ENCODE measurements around the gene PACRG. TPM values are rescaled to one million over a fixed set of nuclear protein-coding genes. Genes with fewer than 3 reads are reported as not detected.
"Not testable (repeated sequence)": the region's sequence is repeated elsewhere in the genome, so short reads cannot be mapped to it uniquely, and the experiment has no call there.

The PACRG gene
- not detected in 2 replicates for total RNA-seq

DNA sequence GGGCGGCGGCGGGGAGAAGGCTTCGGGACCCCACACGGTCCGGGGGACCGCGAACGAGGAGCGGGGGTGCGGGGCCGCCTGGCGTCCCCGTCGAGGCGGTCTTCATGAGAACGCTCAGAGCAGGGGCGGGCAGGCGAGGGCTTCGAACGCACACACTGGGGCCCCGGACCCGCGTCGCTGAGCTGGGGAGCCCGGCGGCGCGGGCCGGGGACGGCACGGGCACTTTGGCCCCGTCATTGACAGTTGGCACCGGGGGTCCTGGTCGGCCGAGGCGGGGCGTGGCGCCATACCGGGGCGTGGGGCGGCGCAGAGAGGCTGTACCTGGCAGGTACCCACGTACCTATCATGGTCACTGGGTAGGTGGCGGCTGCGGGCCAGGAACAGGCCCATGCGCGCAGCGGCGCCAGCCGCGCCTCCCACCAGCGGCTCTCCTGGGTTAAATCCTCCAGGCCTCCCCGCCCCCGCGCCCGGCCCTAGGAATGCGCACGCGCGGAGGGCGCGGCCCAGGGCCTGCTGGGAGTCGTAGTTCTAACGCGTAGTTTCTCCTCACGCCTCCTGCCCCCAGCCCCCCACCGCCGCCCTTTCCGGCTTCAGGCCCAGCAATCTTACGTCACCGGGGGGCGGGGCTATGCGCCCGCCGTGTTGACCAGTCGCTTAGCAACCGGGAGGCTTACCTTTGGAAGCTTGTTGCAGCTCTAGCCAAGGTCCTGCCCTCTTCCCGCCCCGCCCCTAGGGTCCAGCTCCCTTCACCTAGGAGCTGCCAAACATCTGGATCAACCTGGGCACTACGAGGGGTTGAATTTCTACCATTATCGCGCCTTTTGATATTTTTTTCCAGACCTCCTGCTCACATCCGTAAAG, at the start of gene PACRG, which contains the start of gene PRKN:
PACRG (plus strand) TSS at position 653 of the 861 bp plus-strand sequence.
PRKN (minus strand) TSS at position 445 of the 861 bp plus-strand sequence.
- DNase-seq (ENCODE audit: low spot score): peak; percentile 95

DNA sequence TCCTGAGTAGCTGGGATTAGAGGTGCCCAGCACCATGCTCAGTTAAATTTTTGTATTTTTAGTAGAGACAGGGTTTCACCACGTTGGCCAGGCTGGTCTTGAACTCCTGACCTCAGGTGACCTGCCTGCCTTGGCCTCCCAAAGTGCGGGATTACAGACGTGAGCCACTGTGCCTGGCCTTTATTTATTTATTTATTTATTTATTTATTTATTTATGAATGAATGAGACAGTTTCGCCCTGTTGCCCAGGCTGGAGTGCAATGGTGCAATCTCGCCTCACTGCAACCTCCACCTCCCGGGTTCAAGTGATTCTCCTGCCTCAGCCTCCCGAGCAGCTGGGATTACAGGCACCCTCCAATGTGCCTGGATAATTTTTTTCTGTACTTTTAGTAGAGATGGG, 48.9 kb upstream of the PACRG start:
- H3K36me3 Mint-ChIP-seq (ENCODE audit: low read depth); H3K4me3 Mint-ChIP-seq (ENCODE audit: low read depth); H3K27ac Mint-ChIP-seq; H3K27me3 Mint-ChIP-seq (ENCODE audit: low read depth); DNase-seq (ENCODE audit: low spot score); H3K4me1 Mint-ChIP-seq (ENCODE audit: low read depth); H3K9me3 Mint-ChIP-seq; intact Hi-C loops (cut with micrococcal nuclease): not testable (repeated sequence)

More for the DNA sequence above, at the start of gene PACRG, which contains the start of gene PRKN:
- intact Hi-C loops (cut with micrococcal nuclease): loop anchor here (5.0 to 10.0 kb wide), 2 partner anchors 685 to 1643 kb away; partner anchors contain the start of gene QKI
- H3K4me1 Mint-ChIP-seq (ENCODE audit: low read depth): peaks cover 11% of the 10 kb centered on the region
- H3K36me3 Mint-ChIP-seq (ENCODE audit: low read depth): no peaks in the 10 kb centered on the region
- no peaks in the 10 kb centered on the region for H3K9me3 Mint-ChIP-seq
- H3K27me3 Mint-ChIP-seq (ENCODE audit: low read depth): no peaks in the 10 kb centered on the region
- peak within 1 kb of the TSS; percentile 88 for H3K4me3 Mint-ChIP-seq (ENCODE audit: low read depth)
- H3K27ac Mint-ChIP-seq: peak within 1 kb of the TSS; percentile 84

DNA sequence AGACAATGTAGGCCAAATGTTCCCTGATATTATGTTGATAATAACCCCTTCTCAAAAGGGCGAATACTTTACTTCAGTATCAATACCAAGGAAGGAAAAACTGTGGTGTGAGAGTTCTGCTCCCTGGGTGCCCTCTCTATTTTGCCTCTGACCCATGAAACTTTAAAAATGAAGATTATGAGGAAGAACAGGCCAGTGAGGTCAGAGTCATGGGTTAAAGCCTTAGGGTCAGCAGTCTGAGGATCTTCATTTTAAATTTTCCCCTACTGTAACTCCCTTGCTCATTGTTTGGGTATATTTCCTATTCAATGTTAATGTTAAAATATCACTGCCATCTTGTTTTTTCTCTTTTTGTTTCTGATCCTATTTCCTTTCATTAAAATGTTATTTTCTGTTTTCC, 48.1 kb upstream of the PACRG start:
- Mint-ChIP-seq H3K9me3 (no peaks in the 10 kb centered on the region), H3K4me3 (ENCODE audit: low read depth) (no peak overlapping the region), H3K27me3 (ENCODE audit: low read depth) (no peaks in the 10 kb centered on the region), H3K36me3 (ENCODE audit: low read depth) (no peaks in the 10 kb centered on the region), H3K4me1 (ENCODE audit: low read depth) (no peaks in the 10 kb centered on the region), H3K27ac (no peak overlapping the region)
- intact Hi-C loops (cut with micrococcal nuclease): no loop called here
- no peak for DNase-seq (ENCODE audit: low spot score)

DNA sequence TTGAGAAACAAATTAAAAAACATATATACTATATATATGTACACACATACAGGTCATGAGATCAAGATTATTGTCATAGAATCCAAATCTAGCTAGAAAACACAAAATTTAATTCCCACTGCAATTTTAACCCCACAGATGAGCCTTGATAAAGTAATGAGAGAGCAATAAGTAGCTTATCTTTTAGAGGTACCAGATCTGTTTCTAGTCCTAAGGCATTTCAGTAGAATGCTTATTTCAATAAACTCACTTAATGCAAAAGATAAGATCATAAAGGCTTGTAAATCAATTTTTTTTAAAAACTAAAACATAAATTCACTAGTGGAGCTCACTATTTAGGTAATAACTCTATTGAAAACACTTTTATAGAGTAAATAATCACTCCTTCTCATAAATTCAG, 47.4 kb upstream of the PACRG start:
- Mint-ChIP-seq H3K4me3 (ENCODE audit: low read depth) (no peak overlapping the region), H3K27ac (no peak overlapping the region), H3K27me3 (ENCODE audit: low read depth) (no peaks in the 10 kb centered on the region), H3K36me3 (ENCODE audit: low read depth) (no peaks in the 10 kb centered on the region), H3K4me1 (ENCODE audit: low read depth) (no peaks in the 10 kb centered on the region), H3K9me3 (no peaks in the 10 kb centered on the region)
- intact Hi-C loops (cut with micrococcal nuclease): no loop called here
- DNase-seq (ENCODE audit: low spot score): no peak

DNA sequence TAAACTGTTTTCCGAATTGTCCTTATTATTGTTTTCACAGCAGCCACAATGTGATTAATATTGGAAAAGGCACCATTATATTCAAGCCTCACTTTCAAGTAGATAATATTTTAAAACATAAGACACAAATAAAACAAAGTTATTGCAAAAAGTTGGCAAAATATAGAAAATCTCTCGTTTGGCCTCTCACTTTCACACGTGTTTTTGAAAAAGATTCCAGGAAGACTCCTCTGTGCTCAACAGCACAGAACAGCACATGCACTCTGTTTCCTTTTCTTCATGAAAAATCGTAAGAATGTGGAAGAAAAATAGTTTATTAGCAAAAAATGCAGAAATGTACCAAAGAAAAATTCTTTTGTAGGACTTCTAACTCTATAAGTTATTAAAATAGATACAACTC, 46.9 kb upstream of the PACRG start:
- Mint-ChIP-seq H3K4me3 (ENCODE audit: low read depth) (no peak overlapping the region), H3K27ac (no peak overlapping the region), H3K36me3 (ENCODE audit: low read depth) (no peaks in the 10 kb centered on the region), H3K4me1 (ENCODE audit: low read depth) (no peaks in the 10 kb centered on the region), H3K9me3 (no peaks in the 10 kb centered on the region), H3K27me3 (ENCODE audit: low read depth) (no peaks in the 10 kb centered on the region)
- no peak for DNase-seq (ENCODE audit: low spot score)
- intact Hi-C loops (cut with micrococcal nuclease): no loop called here

DNA sequence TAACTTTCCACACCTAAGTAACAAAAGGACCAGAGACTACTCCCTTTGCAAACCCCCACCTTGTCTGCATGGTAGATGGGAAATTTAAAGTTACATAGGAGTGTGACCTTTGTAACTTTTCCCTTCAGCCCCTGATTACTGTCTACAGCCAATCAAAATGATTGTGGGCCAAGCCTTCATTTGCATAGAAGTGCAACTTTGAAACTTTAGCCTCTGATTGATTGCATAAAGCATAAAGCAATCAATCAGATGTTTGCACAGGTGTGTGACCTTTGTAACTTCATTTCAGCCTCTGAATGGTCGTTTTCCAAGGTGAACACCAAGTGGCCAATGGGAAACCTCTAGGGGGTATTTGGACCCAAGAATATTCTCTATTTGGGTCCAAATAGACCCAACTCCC, 46.3 kb upstream of the PACRG start:
- Mint-ChIP-seq H3K9me3 (no peaks in the 10 kb centered on the region), H3K27me3 (ENCODE audit: low read depth) (no peaks in the 10 kb centered on the region), H3K4me1 (ENCODE audit: low read depth) (no peaks in the 10 kb centered on the region), H3K36me3 (ENCODE audit: low read depth) (no peaks in the 10 kb centered on the region), H3K27ac (no peak overlapping the region), H3K4me3 (ENCODE audit: low read depth) (no peak overlapping the region)
- intact Hi-C loops (cut with micrococcal nuclease): no loop called here
- DNase-seq (ENCODE audit: low spot score): no peak

DNA sequence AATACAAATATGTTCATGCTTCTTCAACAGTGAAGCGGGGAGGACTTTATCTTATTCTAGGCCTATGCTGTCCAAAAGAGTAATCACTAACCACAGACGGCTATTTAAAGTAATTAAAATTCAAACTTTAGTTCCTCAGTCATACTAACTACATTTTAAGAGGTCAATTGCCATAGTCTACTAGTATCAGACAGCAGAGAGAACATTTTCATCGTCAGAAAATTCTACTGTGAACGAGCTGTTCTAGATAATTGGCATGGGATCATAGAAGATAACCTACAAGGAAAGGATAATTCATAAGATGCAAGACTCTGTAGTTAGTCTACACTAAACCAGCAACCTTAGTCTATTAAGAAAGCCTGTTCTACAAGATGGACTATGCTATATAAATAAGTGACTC, 44.6 kb upstream of the PACRG start:
- intact Hi-C loops (cut with micrococcal nuclease): no loop called here
- Mint-ChIP-seq H3K27me3 (ENCODE audit: low read depth) (no peaks in the 10 kb centered on the region), H3K4me3 (ENCODE audit: low read depth) (no peak overlapping the region), H3K36me3 (ENCODE audit: low read depth) (no peaks in the 10 kb centered on the region), H3K27ac (no peak overlapping the region), H3K4me1 (ENCODE audit: low read depth) (no peaks in the 10 kb centered on the region), H3K9me3 (no peaks in the 10 kb centered on the region)
- DNase-seq (ENCODE audit: low spot score): no peak

DNA sequence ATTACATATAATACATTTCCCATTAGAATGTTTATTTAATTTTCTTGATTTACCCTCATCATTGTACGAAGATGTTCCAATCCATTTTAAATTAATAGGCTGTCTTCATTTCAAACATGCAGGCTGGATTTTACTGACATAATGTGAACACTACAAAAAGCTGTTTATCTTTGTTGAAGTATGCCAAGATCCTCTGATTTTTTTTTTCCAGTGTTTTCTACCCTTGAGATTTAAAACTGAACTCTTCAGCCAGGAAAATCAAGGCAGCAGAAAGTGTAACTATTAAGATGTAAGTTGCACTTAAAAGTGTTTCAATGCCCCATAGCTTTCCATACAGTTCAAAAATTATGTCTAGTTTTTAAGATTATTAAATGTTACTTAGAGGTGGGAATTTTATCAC, 43.7 kb upstream of the PACRG start:
- no peaks in the 10 kb centered on the region for H3K27me3 Mint-ChIP-seq (ENCODE audit: low read depth)
- no peak overlapping the region for H3K4me3 Mint-ChIP-seq (ENCODE audit: low read depth)
- intact Hi-C loops (cut with micrococcal nuclease): no loop called here
- H3K9me3 Mint-ChIP-seq: no peaks in the 10 kb centered on the region
- H3K4me1 Mint-ChIP-seq (ENCODE audit: low read depth): no peaks in the 10 kb centered on the region
- DNase-seq (ENCODE audit: low spot score): no peak
- H3K36me3 Mint-ChIP-seq (ENCODE audit: low read depth): no peaks in the 10 kb centered on the region
- no peak overlapping the region for H3K27ac Mint-ChIP-seq

DNA sequence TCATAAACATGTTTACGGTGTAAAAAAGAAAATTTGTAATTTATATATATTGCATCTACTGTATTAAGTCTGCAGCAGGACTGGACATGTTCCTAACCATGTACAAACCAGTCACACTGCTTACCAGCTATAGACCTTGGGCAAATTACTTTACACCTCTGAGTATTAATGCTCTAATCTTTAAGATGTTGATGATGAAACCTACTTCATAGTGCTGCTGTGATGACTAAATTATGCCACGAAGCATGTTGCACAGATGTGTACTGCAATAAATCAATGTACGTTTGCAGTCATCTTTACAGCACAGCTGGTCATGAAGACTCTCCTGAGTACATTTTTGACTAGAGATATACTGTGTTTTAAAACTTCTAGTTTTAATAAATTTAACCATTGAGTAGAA, 42.8 kb upstream of the PACRG start:
- H3K4me1 Mint-ChIP-seq (ENCODE audit: low read depth): no peaks in the 10 kb centered on the region
- H3K4me3 Mint-ChIP-seq (ENCODE audit: low read depth): no peak overlapping the region
- H3K9me3 Mint-ChIP-seq: no peaks in the 10 kb centered on the region
- no peaks in the 10 kb centered on the region for H3K27me3 Mint-ChIP-seq (ENCODE audit: low read depth)
- intact Hi-C loops (cut with micrococcal nuclease): no loop called here
- H3K27ac Mint-ChIP-seq: no peak overlapping the region
- H3K36me3 Mint-ChIP-seq (ENCODE audit: low read depth): no peaks in the 10 kb centered on the region
- DNase-seq (ENCODE audit: low spot score): no peak

DNA sequence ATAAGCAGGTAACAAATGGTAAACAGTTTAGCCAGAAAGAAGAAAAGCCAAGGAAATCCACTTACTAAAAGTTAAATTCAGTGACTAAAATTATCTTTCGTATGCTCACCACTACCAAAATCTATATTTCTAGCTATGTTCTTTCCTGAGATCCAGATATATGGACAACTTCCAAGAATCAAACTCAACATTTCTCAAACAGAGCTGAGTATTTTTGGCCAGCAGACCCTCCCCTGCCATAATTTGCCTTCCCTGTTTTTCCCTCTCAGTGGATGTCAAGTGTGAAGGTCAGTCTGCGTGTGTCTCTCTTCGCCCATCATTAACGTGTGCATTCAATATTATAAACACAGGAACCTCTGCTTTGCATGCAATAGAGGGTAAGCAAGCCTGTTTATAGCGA, 42.2 kb upstream of the PACRG start:
- H3K4me3 Mint-ChIP-seq (ENCODE audit: low read depth): no peak overlapping the region
- no peaks in the 10 kb centered on the region for H3K4me1 Mint-ChIP-seq (ENCODE audit: low read depth)
- no peaks in the 10 kb centered on the region for H3K9me3 Mint-ChIP-seq
- intact Hi-C loops (cut with micrococcal nuclease): no loop called here
- no peaks in the 10 kb centered on the region for H3K27me3 Mint-ChIP-seq (ENCODE audit: low read depth)
- no peak for DNase-seq (ENCODE audit: low spot score)
- H3K36me3 Mint-ChIP-seq (ENCODE audit: low read depth): no peaks in the 10 kb centered on the region
- H3K27ac Mint-ChIP-seq: no peak overlapping the region

DNA sequence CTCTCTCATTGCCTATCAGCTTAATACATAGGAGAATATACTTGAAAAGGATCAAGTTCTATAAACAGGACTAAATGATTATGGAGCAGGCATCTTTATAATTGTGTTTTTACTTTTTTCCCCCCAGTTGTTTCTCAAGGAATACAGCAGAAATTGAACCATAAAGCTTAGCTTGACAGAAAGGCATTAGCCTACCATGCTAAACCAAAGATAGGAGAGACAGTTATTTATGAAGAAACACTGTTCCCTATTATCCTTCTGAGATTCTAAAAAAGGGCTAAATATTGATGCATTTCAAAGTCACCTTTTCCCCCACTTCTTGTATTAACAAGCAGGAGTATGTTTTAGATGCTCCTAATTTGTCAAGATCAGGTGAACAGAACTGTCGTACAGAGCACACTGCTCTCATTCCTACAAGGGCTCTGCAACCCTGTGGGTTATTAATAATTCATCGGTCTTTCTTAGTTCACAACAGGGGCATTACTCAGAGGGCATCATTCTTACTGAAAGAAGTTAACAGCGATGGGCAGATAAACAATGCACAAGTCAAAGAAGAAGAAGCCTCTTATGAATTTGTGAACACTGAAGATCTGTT, 38.9 kb upstream of the PACRG start:
- intact Hi-C loops (cut with micrococcal nuclease): no loop called here
- H3K9me3 Mint-ChIP-seq: no peaks in the 10 kb centered on the region
- no peaks in the 10 kb centered on the region for H3K27me3 Mint-ChIP-seq (ENCODE audit: low read depth)
- DNase-seq (ENCODE audit: low spot score): no peak
- H3K4me3 Mint-ChIP-seq (ENCODE audit: low read depth): no peak overlapping the region
- H3K4me1 Mint-ChIP-seq (ENCODE audit: low read depth): no peaks in the 10 kb centered on the region
- H3K36me3 Mint-ChIP-seq (ENCODE audit: low read depth): no peaks in the 10 kb centered on the region
- H3K27ac Mint-ChIP-seq: no peak overlapping the region

DNA sequence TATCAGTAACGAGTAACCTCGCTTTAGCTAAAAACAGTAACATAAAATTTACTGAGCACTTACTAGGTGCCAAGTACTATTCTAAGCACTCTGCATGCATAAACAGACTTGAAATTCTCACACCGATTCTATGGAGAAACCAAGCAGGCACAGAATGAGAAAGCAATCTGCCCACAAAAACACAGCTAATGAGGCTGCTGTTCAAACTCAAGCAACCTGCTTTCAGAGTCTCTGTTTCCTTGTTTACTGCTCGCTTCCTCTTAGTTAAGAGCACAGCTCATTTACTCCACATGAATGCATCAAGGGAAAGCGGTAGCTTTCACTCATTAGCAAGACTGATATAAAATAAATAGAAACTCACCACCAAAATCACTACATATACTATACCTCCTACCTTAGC, 37.6 kb upstream of the PACRG start:
- no peak for DNase-seq (ENCODE audit: low spot score)
- Mint-ChIP-seq H3K36me3 (ENCODE audit: low read depth) (no peaks in the 10 kb centered on the region), H3K4me1 (ENCODE audit: low read depth) (no peaks in the 10 kb centered on the region), H3K27ac (no peak overlapping the region), H3K4me3 (ENCODE audit: low read depth) (no peak overlapping the region), H3K9me3 (no peaks in the 10 kb centered on the region), H3K27me3 (ENCODE audit: low read depth) (no peaks in the 10 kb centered on the region)
- intact Hi-C loops (cut with micrococcal nuclease): no loop called here

DNA sequence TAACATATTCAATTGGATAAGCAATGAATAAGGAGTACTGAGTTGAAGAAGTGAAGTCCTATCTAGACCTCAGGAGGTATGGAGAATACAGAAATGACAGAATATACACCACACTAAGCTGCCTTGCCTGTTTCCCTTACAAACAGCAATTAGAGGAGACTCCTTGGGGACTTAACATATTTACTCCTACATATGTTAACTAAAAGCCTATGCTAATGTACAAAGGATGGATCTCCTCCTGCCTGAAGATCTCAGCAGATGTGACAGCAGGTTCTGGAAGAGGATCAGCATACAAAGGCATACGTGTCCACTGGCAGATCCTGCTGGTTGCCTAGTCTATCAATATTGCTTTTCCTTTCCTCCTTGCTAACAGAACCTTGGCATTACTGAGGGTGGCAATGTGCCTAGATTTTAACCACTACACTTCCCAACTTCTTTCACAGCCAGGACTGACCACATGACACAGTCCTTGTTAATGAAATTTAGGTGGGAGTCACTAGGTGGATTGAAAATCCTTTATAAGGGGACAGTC, 29.8 kb upstream of the PACRG start:
- no peaks in the 10 kb centered on the region for H3K36me3 Mint-ChIP-seq (ENCODE audit: low read depth)
- H3K4me1 Mint-ChIP-seq (ENCODE audit: low read depth): no peaks in the 10 kb centered on the region
- no peak overlapping the region for H3K4me3 Mint-ChIP-seq (ENCODE audit: low read depth)
- no peaks in the 10 kb centered on the region for H3K27me3 Mint-ChIP-seq (ENCODE audit: low read depth)
- no peak overlapping the region for H3K27ac Mint-ChIP-seq
- no peak for DNase-seq (ENCODE audit: low spot score)
- intact Hi-C loops (cut with micrococcal nuclease): no loop called here
- no peaks in the 10 kb centered on the region for H3K9me3 Mint-ChIP-seq

Data from activated T-helper 2 cell treated with anti-CD3 and anti-CD28 coated beads, Interferon-gamma antibody, Interleukin-2, Interleukin-4, amounts not matched to agents 10 μg/mL and 5 μg/mL and 100 μg/mL, durations not matched to agents 14 hours and 24 hours and 36 hours (primary cell).